Activated CD8-positive, alpha-beta memory T cell treated with anti-CD3 and anti-CD28 coated beads, Interleukin-2, amount 50 U/mL, for 24 hours (primary cell): ENCODE data around the gene VSTM2B.

ENCODE experiments used
- DNase-seq: peaks from one replicate; pipeline ENCODE4 v3.0.0-alpha.2; 2020; ENCODE audit errors: extremely low read depth

The VSTM2B gene

GRCh38 chr19:29495901-29496441 lies 29.8 kb upstream of the VSTM2B start:
- no peak for DNase-seq

GRCh38 chr19:29497241-29497640 lies 28.6 kb upstream of the VSTM2B start:
- no peak for DNase-seq

DNA sequence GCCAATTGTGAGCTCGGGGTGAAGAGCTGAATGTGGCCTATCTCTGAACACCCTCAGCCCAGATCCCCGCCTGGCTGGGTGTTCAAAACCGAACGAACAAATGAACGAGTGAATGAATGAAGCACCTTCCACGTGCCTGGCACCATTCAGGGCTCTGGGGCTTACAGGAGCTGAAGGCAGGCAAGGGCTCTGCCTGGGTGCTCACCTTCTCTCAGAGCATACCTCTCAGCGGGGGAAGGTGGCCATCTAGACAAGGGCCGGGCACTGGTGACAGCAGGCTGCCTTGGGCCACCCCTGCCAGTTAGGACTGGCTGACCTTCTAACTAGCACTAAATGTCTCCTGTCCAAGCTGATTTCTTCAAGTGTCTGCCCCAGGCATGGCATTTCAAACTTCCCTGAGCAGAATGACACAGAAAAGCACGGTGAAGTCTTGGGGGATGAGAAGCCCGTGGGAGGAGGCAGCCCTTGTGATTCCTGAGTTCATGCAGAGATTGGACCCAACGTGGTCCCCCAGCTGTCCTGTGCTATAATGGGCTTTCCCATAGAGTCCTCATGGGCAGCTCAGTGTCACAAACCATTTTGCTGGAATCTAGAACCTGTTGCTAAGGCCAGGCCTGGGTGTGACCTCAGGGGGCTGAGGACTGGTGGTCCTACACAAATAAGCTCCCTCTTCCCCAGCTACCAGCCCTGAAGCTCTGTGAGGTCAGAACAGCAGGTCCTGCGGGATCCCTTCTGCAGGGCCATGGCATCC lies 27.9 kb upstream of the VSTM2B start:
- DNase-seq = no peak

DNA sequence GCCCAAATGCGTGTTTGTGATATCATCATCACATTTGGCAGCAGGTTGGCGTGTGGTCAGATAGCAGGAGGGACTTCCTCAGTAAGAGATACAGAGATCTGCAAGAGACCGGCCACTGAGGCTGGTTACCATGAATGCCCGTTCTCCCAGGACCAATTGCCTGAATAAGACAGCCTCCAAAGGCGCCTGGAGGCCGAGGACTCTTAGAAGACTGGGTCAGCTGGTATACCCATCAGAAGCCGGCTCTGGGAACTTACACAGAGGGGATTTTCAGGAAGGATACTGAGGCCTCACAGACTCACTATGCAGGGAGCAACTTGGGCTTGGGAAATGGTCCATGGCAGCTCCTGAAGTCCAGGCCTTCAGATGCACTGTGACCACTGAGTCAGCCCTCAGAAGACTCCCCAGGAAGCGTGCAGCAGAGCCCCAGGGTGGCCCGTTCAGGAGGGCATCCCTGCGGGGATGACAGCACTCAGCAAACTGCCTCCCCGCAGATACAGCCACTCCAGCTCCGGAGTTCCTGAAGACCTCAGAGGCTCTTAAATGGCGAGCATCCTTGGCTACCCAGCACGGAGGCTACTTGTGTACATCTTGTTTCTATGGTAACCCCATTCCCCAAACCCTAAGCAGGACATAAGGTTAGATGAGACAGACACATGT lies 26.4 kb upstream of the VSTM2B start:
- DNase-seq = no peak

DNA sequence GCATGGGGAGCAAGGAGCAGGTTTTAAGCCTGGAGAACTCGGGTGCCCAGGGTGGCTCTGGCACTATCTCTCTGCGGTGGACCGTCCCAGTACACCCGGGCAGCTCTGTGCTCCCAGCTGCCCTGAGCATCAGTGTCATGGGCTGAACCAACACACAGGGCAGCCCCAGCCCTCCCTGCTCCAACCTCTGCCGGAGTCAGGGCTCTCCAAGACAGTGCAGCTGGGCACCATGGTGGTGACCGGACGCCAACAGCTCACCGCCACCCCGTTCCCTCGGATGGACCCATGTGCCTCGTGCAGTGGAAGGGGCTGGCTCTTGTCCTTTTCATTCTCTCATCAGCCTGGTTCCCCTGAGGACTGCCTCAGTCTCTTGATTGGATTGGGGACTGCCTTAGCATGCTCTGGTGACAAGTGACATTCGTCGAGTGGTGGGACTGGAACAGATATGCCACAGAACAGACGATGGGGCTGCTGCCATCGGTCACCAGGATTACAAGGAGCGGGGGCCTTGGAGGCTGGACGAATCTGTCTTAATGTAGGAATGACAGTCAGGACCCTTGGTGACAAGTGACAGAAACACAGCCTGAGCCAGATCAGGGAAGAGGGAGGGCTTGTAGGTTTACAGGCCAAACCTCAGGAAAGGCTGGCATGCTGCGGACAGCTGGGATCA lies 25.7 kb upstream of the VSTM2B start:
- DNase-seq = no peak

GRCh38 chr19:29501816-29502580 lies 23.8 kb upstream of the VSTM2B start:
- no peak for DNase-seq

GRCh38 chr19:29502581-29502850 lies 23.3 kb upstream of the VSTM2B start:
- DNase-seq = no peak

DNA sequence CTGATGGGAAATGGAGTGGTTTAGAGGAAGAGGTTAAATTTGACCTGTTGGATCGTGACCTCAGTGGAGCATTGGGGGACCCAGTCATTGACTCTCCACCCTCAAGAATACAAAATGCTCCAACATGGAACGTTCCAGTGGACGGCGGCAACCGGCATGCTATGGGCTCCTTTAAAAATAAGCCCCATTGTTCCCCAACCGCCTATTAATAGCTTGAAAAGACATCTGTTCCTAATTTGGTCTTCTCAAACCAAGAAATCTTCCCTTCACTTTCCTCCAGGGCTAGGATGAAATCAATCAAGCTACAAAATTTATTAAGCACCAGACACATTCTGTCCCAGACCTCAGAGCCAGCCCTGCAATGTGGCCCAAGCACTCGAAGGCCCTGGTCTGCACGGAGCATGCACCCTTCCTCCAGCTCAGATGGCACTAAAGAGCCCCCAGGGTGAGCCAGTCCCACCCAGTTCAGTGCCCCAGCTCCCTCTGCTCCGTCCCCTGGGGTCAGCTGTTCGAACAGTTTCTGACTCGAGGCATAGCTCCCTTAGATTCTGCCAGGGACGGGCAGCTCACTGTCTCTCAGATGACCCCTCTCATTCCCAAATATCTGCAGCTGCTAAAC lies 22.5 kb upstream of the VSTM2B start:
- no peak for DNase-seq

- no peak for DNase-seq
Measured at GRCh38 chr19:29503785-29504184, 22.0 kb upstream of the VSTM2B start.

GRCh38 chr19:29504454-29504853 lies 21.3 kb upstream of the VSTM2B start:
- DNase-seq = no peak

GRCh38 chr19:29505097-29505824 lies 20.5 kb upstream of the VSTM2B start:
- no peak for DNase-seq

DNA sequence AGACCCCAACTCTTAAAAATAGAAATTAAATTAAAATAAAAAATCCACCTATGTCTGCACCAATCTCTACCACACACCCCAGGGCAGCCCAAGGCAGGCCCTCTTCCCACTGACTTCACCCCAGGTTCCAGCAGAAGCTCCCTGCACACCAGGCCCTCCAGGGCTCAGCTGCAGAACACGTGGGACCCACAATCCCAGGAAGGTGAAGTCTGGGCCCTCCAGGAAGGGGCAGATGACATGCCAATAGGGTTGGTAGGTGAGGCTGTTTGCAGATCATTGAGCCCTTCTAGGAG lies 19.2 kb upstream of the VSTM2B start:
- no peak for DNase-seq

DNA sequence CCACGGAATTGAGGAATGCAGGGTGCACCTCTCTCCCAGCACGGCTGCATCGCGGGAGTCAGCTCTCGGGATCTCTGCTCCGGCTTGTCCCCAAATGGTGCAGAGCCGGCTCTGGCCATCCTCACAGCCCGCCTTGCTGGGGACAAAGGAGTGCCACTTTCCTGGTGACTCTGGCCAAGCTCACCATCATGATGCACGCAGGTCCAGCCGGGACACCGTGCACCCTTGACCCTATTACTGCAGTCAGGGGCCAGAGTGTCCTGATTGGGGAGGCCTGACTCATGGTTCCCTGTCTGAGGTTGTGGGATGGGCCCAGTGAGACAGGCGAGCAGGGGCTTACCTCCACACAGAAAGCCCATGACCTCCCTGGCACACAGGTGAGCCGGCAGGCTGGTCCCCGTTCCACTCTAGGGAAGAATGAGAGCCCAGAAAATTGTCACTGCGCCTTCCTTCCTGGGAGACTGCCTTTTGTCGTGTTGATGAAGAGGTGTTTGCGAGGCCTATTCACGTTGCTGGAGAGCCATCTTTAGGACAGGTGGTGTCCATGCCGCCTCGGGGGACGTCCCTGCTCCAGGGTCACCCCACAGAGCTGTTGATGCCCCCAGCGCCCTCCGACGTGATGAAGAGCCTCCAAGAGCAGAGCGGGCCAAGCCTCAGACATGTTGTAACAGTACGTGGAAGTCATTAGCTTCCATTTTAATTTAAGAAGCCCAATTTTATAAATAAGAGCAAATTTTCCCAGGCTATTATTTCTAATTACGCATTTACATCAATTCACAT lies 18.5 kb upstream of the VSTM2B start:
- DNase-seq = no peak

DNA sequence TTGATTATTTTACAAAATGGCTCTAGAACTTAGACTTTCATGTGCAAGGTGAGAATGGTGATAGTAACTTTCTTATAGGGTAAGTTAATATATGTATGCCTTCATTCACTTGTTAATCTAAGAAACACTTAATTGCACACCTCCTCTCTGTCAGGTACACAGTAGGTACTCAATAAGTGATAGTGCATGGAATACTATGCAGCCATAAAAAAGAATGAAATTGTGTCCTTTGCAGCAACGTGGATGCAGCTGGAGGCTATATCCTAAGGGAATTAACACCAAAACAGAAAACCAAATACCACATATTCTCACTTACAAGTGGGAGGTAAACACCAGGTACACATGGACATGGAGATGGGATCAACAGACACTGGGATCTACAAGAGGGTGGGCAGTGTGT lies 17.6 kb upstream of the VSTM2B start:
- DNase-seq = no peak

GRCh38 chr19:29509456-29509855 lies 16.3 kb upstream of the VSTM2B start:
- no peak for DNase-seq

GRCh38 chr19:29510701-29511265 lies 15.0 kb upstream of the VSTM2B start:
- no peak for DNase-seq

DNA sequence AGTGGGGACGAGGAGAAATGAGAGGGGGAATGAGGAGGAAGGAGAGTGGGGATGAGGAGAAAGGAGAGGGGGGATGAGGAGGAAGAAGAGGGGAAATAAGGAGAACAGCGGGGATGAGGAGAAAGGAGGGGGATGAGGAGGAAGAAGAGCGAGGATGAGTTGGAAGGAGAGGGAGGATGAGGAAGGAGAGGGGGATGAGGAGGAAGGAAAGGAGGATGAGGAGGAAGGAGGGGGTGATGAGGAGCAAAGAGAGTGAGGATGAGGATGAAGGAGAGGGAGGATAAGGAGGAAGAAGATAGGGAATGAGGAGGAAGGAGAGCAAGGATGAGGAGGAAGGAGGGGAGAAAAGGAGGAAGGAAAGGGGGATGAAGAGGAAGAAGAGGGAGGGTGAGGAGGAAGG lies 14.0 kb upstream of the VSTM2B start:
- DNase-seq = no peak

- no peak for DNase-seq
Measured at GRCh38 chr19:29512748-29513147, 13.0 kb upstream of the VSTM2B start.

- DNase-seq = no peak
Measured at GRCh38 chr19:29514525-29515232, 11.1 kb upstream of the VSTM2B start.

DNA sequence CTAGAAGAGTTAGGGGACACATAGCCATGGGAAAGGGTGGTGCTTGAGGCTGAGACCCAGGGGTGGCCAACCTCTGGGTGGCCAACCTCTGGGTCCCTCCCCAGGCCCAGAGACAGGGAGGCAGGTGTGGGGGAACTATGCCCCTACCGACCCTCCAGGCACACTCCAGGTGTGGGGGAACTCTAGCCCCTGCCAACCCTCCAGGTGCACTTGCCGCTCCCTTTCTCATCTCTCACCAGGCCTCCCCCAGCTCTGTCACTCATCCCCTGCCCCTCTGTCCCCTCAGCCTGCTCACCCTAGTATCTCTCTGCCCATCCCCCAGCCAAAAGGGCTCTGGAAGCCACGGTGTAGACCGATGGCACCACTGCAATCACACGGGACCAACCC lies 10.6 kb upstream of the VSTM2B start:
- DNase-seq = no peak
